MM.1S (cell line): ENCODE measurements around the gene KYNU.

ENCODE experiments used
- DNase-seq: peaks from one replicate; pipeline ENCODE4 v3.0.0-alpha.2; 2015
- H2AFZ ChIP-seq: fragments of 300-600 bp; sonication (generic); 2 replicates; pipeline ENCODE4 v1.6.0; 2016; ENCODE audit warnings: antibody characterized with exemption, low read length
- H3F3A ChIP-seq: fragments of 300-600 bp; sonication (generic); 2 replicates; pipeline ENCODE4 v1.6.1; 2016; ENCODE audit warnings: mild to moderate bottlenecking, antibody characterized with exemption, low read length, moderate library complexity, mixed read lengths; ENCODE audit not compliant: insufficient read depth
- H3K27ac ChIP-seq: fragments of 300-600 bp; sonication (generic); 2 replicates; pipeline ENCODE4 v1.5.1; 2016; ENCODE audit warnings: mild to moderate bottlenecking, low read length
- H3K27me3 ChIP-seq: fragments of 300-600 bp; sonication (generic); replicated peaks from 2 replicates; pipeline ENCODE4 v1.6.0; 2016; ENCODE audit warnings: low read length; ENCODE audit not compliant: insufficient read depth
- H3K36me3 ChIP-seq: fragments of 300-600 bp; sonication (generic); replicated peaks from 2 replicates; pipeline ENCODE4 v1.6.1; 2016; ENCODE audit warnings: mild to moderate bottlenecking, low read length, mixed read lengths; ENCODE audit not compliant: insufficient read depth
- H3K4me1 ChIP-seq: fragments of 300-600 bp; sonication (generic); 2 replicates; pipeline ENCODE4 v1.6.1; 2016; ENCODE audit warnings: low read length, mixed read lengths
- H3K4me2 ChIP-seq: fragments of 300-600 bp; sonication (generic); 2 replicates; pipeline ENCODE4 v1.6.0; 2016; ENCODE audit warnings: low read depth, low read length
- H3K4me3 ChIP-seq: fragments of 300-600 bp; sonication (generic); 2 replicates; pipeline ENCODE4 v1.5.1; 2016; ENCODE audit warnings: low read length, mixed read lengths
- H3K79me2 ChIP-seq: fragments of 300-600 bp; sonication (generic); 2 replicates; pipeline ENCODE4 v1.6.1; 2016; ENCODE audit warnings: mixed run types, low read length, mixed read lengths
- H3K9ac ChIP-seq: fragments of 300-600 bp; sonication (generic); 2 replicates; pipeline ENCODE4 v1.6.1; 2016; ENCODE audit warnings: low read length, mixed read lengths
- H3K9me2 ChIP-seq: fragments of 300-600 bp; sonication (generic); replicated peaks from 2 replicates; pipeline ENCODE4 v1.6.1; 2016; ENCODE audit warnings: mild to moderate bottlenecking, low read length, mixed read lengths; ENCODE audit not compliant: insufficient read depth
- H3K9me3 ChIP-seq: fragments of 300-600 bp; sonication (generic); replicated peaks from 2 replicates; pipeline ENCODE4 v1.6.1; 2016; ENCODE audit warnings: mild to moderate bottlenecking, low read length, mixed read lengths; ENCODE audit not compliant: insufficient read depth
- H4K20me1 ChIP-seq: fragments of 300-600 bp; sonication (generic); 2 replicates; pipeline ENCODE4 v1.6.1; 2016; ENCODE audit warnings: mild to moderate bottlenecking, low read length, moderate library complexity, mixed read lengths; ENCODE audit not compliant: insufficient read depth
- EZH2 ChIP-seq: fragments of 300-600 bp; sonication (generic); optimal IDR thresholded peaks from 2 replicates; pipeline ENCODE3; 2017; ENCODE audit warnings: low read depth, mild to moderate bottlenecking, antibody characterized with exemption, low read length, mixed read lengths
- EZH2phosphoT487 ChIP-seq: fragments of 300-600 bp; sonication (generic); IDR thresholded peaks from 2 replicates; pipeline ENCODE4 v1.6.1; 2018; ENCODE audit warnings: antibody characterized with exemption, low read length
- TF ChIP-seq, protein P1 (sequence below): fragments of 300-600 bp; sonication (generic); IDR thresholded peaks from 2 replicates; pipeline ENCODE4 v1.5.1; 2016; ENCODE audit warnings: antibody characterized with exemption, low read length, mixed read lengths

KYNU gene

DNA sequence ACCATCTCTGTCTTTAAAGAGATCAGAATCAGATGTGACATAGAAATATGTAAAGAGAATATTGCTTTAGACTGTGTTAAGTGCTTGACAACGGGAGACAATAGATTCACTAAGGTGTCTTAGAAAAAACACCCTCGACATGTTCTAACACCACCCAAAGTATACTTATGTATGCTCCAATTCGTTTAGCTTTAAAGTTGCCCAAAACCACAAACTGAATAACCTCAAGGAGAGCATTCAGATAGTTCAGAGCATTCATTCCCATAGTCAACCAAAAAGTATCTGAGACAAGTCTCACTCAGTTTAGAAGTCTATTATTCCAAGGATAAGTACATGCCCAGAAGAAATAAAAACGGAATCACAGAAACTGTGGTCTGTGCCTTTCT, 96.4 kb downstream of the KYNU start:
- Histone ChIP-seq H2AFZ (no peak overlapping the region), H3F3A (no peaks in the 10 kb centered on the region), H3K36me3 (no peaks in the 10 kb centered on the region), H3K4me2 (no peak overlapping the region), H3K4me1 (no peaks in the 10 kb centered on the region), H3K9ac (no peak overlapping the region), H3K9me2 (no peaks in the 10 kb centered on the region), H3K27ac (no peak overlapping the region), H4K20me1 (no peaks in the 10 kb centered on the region), H3K27me3 (no peaks in the 10 kb centered on the region), H3K4me3 (no peak overlapping the region), H3K79me2 (no peaks in the 10 kb centered on the region), H3K9me3 (no peaks in the 10 kb centered on the region)
- DNase-seq, result no peak
- TF ChIP-seq EZH2phosphoT487, result no peak
- TF ChIP-seq EZH2, result no peak
- TF ChIP-seq, protein P1, sequence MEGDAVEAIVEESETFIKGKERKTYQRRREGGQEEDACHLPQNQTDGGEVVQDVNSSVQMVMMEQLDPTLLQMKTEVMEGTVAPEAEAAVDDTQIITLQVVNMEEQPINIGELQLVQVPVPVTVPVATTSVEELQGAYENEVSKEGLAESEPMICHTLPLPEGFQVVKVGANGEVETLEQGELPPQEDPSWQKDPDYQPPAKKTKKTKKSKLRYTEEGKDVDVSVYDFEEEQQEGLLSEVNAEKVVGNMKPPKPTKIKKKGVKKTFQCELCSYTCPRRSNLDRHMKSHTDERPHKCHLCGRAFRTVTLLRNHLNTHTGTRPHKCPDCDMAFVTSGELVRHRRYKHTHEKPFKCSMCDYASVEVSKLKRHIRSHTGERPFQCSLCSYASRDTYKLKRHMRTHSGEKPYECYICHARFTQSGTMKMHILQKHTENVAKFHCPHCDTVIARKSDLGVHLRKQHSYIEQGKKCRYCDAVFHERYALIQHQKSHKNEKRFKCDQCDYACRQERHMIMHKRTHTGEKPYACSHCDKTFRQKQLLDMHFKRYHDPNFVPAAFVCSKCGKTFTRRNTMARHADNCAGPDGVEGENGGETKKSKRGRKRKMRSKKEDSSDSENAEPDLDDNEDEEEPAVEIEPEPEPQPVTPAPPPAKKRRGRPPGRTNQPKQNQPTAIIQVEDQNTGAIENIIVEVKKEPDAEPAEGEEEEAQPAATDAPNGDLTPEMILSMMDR, result no peak

DNA sequence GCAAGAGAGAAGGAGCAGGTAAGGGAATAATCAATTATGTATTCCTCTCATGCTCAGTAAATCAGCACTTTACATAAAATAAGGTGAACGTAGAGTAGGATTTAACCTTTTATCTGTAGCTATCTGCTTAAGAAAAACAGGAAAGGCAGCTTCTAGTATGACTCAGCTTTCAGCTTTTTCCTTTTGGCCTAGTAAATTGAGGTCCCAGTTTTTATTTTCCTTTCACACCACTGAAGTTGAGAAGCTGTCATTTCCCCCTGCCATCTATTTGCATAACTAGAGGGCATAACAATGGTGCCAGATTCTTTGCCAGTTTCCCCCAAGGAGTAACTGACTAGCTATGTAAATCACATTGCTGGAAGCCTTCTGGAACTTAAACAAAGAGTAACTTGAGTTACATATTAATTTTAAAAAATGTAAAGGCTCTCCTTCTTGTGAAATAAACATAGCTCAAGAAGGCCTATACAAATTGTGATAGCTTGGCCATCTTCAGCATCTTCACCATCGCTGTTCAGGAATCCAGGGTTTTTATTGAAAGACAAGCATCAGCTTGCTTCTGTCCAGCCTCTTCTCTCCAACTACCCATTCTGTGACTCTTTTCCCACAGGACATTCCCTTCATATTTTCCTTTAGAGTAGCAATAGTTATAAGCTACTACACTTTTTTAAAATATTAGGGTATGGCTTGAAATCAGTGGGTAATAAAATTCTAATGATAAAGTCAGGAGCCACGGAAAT, 97.0 kb downstream of the KYNU start:
- Histone ChIP-seq H3K4me2 (no peak overlapping the region), H2AFZ (no peak overlapping the region), H3K79me2 (no peaks in the 10 kb centered on the region), H3K27ac (no peak overlapping the region), H3K9ac (no peak overlapping the region), H4K20me1 (no peaks in the 10 kb centered on the region), H3K36me3 (no peaks in the 10 kb centered on the region), H3K4me1 (no peaks in the 10 kb centered on the region), H3K9me2 (no peaks in the 10 kb centered on the region), H3K4me3 (no peak overlapping the region), H3K27me3 (no peaks in the 10 kb centered on the region), H3F3A (no peaks in the 10 kb centered on the region), H3K9me3 (no peaks in the 10 kb centered on the region)
- DNase-seq, result no peak
- TF ChIP-seq EZH2phosphoT487 (no peak), EZH2 (no peak)
- TF ChIP-seq, protein P1, result no peak

DNA sequence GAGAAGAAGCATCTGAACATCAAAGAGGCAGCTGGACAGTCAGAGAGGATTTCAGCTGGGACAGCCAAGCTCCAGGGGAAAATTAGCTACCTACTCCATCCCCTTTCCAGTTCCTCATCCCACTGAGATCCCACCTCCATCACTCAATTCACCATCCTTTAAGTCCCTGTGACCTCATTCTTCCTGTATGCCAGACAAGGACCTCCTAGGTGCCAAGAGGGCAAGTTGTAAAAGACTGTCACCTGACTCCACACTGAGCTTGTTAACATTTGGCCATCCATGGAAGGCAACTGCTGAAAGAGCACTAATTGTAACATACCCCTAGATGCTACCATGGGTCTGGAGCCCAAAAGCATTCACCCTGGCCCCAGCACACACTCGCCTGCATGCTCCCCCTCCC, 97.8 kb downstream of the KYNU start:
- DNase-seq, result no peak
- Histone ChIP-seq H3K4me1 (no peaks in the 10 kb centered on the region), H3K4me2 (no peak overlapping the region), H3F3A (no peaks in the 10 kb centered on the region), H4K20me1 (no peaks in the 10 kb centered on the region), H3K36me3 (no peaks in the 10 kb centered on the region), H3K9me2 (no peaks in the 10 kb centered on the region), H3K4me3 (no peak overlapping the region), H3K9ac (no peak overlapping the region), H3K27me3 (no peaks in the 10 kb centered on the region), H2AFZ (no peak overlapping the region), H3K9me3 (no peaks in the 10 kb centered on the region), H3K79me2 (no peaks in the 10 kb centered on the region), H3K27ac (no peak overlapping the region)
- no peak for TF ChIP-seq EZH2phosphoT487
